Thyroid gland (tissue), 4 donors: Measurements from ENCODE around the gene UNKL.

Experiments
- CTCF ChIP-seq, 6 experiments: fragments of 200-600 bp in 3 of 6; fragments of 450-650 bp in 3 of 6; sonication (generic) in 3 of 6; IDR thresholded peaks; one replicate each; pipeline ENCODE4 v1.5.1; 2016 to 2019; ENCODE audit warnings: antibody characterized with exemption in 6 of 6, mild to moderate bottlenecking in 2 of 6, inconsistent platforms in 1 of 6, moderate library complexity in 1 of 6
- POLR2A ChIP-seq, 2 donors: fragments of 450-650 bp; IDR thresholded peaks; one replicate each; pipeline ENCODE4 v1.6.1; 2017; ENCODE audit warnings: antibody characterized with exemption in 2 of 2, mild to moderate bottlenecking in 2 of 2, moderate library complexity in 1 of 2

- TF ChIP-seq CTCF (IDR thresholded peaks at IDR 0.05) (no peak), POLR2A (IDR thresholded peaks at IDR 0.05) (no peak)
Observed at GRCh38 chr16:1378087-1378803, 36.3 kb downstream of the UNKL start.
